Midbrain (tissue), 1 donor: ENCODE data around the gene NDUFS8.

ENCODE experiments used
- DNase-seq: peaks from one replicate; lab custom pipeline; 2025; lab: John Stamatoyannopoulos, UW

Gene NDUFS8

DNA sequence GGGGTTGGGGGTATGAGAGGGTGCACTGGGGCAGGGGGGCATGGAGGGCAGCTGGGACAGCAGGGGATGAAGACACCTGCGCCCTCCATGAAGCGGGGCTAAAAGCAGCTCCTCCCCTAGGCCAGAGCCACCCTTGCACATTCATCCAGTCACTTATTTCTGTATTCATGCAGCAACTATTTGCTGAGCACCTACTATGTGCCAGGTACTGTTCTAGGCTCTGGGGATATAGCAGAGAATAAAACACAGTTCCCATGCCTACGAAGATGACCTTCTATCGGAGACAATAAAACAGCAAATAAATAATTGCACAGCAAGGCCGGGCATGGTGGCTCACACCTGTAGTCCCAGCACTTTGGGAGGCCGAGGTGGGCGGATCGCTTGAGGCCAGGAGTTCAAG, 15.0 kb upstream of the NDUFS8 start:
- DNase-seq, result no peak

DNA sequence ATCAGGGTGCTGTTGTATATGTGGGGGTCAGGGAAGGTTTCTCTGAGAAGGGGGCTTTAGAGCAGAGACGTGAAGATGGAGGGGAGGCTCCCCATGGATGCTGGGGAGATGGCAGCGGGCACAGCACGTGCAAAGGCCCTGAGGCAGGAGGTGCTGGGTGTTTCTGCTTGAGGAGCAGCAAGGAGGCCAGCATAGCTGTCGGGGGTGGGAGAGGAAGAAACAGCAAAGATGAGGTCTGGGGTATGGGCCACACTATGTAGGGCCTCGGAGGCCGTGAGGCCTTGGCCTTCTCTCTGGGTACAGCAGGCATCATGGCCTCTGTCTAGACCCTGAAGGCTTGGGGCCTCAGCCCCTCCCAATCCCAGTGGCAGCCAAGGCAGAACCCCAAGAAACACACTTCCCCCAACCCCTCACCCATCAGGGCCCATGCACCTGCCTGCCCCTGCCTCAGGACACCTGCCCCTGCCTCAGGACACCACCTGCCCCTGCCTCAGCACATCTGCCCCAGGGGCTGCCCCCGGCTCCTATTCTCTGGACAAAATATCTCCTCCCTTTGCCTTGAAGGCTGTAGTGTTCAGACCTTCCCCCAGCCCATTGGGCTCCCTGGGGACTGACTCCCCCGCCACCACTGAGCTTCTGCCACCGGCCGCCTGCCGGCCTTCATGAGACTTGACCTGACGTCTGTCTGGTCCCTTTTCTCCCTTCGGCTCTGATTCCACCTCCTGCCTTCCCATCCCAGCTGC, 14.1 kb upstream of the NDUFS8 start:
- no peak for DNase-seq

DNA sequence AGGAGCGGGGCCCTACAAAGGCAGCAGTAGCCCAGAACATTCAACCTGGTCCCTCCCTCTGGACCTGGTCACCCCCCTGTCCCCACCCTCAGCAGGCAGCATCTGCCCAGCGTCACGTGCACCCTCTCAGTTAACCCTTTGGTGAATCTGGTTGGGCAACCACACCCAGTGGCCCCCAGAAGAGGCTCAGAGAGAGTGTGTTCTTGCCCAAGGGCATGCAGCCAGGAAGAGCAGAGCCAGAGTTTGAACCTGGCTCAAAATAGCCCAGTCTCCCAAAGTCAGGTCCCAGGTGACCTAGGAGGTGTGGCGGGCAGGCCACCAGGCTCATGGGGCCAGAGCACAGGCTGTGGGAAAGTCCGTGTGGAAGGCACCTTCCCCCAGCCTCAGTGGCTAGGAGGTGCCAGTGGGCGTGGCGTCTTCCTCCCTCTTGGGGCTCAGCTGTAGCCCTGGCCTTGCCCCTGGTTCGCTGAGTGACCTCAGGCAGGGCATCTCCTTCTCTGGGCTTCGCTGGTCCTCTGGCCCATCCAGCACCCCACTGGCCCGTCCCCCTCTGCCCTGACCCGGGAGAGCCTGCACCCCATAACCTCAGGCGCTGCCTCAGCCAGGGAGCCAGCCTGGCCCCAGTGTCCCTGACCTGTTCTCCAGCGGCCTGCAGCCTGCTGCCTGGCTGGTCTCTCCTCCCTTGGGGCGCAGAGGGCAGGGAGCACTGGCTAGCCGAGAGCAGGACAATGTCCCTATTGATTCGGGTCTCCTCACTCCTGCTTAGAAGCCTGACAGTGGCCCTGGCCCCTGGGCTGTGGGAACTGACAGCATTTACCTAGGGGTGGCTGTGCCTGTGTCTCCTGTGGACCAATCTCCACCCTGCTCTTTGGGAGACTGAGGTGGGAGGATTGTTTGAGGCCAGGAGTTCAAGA, 13.3 kb upstream of the NDUFS8 start:
- DNase-seq, result no peak

DNA sequence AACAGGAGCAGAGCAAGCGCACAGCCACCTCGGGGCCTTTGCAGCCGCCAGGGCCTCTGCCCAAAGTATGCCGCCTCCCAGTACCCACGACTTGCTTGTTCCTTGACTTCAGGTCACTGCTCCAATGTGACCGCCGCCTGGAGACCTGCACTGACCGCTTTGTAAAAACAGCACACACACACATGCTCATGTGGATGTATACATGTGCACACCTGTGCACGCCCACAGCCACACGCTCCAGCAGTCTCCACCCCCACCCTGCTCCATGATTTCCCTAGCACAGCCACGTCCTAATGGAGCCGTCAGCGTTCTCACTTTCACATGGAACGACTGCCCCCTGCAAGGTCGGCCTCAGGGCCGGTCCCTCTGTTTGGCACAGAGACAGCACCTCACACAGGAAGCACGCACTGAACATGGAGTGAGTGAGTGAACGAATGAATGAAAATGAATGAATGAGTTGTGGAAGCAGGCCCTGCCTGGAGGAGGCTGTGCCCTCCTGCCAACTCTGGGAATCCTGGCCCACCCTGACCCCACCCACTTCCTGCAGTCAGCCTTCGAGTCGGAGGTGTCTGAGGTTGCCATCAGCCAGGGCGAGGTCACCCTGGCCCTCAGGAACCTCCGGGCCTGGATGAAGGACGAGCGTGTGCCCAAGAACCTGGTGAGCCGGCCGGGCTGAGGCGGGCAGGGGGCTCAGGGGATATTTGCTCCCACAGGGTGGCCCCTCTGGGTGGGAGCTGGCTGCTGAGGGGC, 12.3 kb upstream of the NDUFS8 start:
- no peak for DNase-seq

DNA sequence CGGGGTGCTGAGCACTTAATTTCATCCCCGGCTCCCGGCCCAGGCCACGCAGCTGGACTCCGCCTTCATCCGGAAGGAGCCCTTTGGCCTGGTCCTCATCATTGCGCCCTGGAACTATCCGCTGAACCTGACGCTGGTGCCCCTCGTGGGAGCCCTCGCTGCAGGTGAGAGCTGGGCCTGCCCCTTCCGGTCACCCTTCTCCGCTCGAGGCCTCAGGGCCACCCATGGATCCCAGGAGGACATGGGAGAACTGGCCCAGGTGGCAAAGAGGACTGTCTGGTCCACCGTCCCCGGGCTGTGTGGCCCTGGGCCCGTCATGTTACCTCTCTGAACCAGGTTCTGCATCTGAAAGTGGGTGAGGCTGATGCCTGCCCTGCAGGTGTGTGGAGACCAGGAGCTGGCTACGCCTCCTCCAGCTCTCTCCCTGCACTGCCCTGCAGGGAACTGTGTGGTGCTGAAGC, 11.7 kb upstream of the NDUFS8 start:
- no peak for DNase-seq

DNA sequence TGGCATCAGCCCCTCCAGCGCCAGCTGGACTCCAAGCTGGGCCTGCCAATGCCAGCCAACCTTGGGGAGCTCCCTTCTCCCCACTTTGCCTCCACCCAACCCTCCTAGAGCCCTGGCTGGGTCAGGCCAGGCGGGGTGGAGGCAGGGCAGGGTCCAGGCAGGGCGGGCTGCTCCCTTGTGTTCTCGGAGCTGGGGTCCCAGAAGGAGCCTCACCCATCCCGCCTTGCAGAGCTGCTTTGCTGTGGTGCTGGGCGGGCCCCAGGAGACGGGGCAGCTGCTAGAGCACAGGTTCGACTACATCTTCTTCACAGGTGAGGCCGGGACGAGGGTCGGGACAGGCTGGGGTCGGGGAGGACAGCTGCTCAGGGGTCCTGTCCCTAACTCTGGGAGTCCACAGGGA, 11.0 kb upstream of the NDUFS8 start:
- DNase-seq, result no peak

DNA sequence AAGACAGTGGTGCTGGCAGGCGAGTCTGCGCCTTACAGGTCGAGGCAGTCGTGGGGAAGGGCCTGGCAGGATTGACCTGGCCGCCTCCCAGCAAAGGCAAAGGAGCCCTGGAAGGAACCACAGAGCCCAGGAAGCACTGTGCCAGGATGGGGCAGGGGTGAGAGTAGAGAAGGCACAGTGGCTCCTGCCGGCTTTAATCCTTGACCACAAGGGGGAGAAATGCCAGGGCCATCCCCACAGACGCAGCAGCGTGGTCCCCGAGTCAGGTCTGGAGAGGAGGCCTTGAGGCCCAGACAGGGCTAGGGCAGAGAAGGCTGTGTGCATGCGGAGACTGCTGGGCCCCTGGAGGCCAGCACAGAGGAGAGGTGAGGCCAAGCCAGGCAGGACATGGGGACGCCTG, 9.9 kb upstream of the NDUFS8 start:
- DNase-seq, result no peak

DNA sequence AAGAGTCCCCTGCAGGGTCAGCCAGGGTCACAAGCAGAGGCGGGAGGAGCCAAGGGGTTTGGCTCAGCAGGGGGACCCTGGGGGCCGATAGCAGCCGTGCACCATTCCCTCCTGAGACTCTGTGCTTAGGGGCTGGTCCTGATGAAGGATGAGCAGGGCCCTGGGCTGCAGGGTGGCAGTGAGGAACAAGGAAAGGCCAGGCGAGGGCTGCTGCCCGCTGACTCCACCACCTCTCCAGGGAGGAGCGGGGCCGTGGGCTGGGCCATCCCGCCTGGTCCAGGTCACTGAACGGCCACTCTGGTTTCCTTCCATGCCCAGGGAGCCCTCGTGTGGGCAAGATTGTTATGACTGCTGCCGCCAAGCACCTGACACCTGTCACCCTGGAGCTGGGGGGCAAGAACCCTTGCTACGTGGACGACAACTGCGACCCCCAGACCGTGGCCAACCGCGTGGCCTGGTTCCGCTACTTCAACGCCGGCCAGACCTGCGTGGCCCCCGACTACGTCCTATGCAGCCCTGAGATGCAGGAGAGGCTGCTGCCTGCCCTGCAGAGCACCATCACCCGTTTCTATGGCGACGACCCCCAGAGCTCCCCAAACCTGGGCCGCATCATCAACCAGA, 9.2 kb upstream of the NDUFS8 start:
- DNase-seq, result no peak

DNA sequence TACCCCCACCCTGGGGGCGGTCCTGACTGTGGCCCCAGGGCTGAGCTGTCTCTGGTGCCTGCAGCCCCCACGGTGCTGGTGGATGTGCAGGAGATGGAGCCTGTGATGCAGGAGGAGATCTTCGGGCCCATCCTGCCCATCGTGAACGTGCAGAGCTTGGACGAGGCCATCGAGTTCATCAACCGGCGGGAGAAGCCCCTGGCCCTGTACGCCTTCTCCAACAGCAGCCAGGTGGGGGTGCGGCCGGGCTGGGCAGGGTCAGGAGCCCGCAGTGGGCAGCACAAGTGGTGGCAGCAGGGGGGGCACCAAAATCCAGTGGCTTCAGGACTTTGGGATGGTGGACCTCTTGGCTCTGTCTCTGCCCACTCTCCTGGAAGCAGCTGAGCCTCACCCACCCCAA, 8.0 kb upstream of the NDUFS8 start:
- no peak for DNase-seq

DNA sequence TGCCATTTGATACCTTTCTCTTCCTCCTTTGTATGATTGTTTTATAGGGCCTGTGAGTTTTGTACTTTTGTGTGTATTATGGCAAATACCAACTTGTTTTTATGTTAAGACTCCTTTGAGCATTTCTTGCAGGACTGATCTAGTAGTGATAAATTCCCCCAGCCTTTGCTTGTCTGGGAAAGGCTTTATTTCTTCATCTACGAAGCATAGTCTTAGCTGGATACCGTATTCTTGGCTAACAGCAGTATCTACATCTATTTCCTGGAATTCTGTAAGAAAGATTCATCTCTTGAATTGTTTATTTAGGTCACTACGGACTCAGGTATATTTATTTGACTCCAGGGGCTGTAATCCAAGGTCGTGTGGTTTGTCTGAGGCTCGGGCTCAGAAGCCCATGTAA, 6.0 kb upstream of the NDUFS8 start:
- DNase-seq, result no peak

DNA sequence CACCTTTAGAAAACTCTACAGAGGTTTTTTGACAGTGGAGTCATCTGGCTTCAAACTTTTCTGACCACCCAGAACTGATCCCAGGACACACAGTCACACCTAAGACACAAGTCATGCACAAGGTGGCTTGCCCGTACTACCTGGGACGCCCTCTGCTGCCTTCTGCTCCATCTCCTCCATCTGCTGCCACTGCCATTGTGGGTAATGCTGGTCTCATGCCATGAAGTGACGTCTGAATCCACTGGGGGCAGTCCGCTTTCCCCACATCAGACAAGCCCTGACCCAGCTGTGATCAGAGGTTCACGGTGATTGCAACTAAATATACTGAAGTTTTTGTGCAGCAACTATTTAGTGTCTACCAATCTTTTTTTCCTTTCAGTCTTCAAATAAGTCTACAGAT, 5.4 kb upstream of the NDUFS8 start:
- DNase-seq, result no peak

DNA sequence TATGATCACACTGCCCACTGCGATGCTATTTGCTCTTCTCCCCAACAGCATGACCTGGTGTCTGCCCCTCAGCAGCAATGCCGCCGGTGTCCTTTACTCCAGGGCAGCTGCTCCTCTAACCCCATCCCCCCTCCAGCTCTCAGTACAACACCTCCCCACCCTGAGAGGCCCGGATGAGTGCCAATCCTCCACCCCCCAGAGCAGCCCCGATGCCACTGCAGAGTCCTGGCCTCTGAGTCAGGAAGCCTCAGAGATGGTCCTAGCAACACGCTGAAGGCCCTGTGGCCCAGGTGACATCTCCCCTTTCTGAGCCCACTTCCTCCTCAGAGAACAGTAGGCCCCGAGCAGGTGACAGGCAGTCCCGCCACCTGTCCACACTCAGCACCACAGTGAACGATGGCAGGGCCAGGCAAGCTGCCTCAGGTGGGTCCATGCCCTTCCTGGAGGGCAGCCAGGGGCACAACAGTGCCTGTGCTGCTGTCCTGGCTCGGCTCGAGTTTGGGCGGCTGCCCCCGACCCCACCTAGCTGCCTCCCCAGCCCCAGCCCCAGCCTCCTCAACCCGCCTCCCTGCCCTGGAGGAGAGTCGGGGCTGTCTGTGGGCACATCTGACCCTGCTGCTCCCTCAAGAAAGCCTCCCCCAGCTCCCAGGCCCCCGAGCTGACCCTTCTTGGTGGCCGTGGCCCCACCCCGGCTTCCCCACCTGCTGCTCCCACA, 3.9 kb upstream of the NDUFS8 start:
- no peak for DNase-seq

DNA sequence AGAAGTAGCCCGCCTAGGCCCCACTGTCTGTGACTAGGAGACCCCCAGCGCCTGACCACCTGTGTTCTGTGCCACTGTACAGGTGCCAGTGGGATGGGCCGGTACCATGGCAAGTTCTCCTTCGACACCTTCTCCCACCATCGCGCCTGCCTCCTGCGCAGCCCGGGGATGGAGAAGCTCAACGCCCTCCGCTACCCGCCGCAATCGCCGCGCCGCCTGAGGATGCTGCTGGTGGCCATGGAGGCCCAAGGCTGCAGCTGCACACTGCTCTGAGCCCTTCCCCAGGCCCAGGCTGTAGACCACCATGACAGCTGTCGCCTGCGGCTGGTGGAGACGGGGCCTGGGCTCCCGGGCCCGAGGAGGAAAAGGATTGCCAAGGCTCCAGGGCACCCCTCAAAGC, 2.8 kb upstream of the NDUFS8 start:
- DNase-seq, result no peak

DNA sequence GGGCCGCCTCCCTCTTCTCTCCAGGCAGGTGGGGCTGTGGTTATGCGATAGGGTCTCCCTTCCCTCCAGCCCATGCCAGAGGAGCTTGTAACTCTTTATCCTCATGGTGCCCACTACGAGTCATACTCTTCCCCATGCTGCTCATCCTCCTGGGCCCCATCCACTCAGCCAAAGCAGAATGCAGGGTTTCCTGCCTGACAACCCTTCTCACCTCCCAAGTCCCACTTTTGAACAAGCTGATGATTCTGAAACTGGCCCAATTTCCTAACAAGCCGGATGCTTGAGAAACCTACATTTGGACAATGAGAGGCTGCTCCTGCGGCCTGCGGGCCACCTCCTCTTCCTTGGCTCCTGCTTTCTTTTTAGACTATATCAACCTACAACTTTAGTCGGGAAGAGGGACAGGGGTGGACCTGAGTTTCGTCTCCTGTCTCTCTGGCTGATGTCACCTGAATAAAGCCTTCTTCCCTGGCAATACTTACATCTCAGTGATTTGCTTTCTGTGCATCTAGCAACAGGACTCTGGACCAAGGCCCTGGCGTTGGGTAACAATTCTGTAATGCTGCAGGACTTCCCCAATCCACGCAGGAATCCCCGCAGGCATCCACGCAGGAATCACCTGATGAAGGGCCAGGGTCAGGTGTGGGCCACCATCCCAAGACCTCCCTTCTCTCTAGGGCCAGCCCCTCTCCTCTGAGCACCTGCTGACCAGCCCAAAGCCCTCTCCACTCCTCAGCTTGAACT, 1.5 kb upstream of the NDUFS8 start:
- no peak for DNase-seq

DNA sequence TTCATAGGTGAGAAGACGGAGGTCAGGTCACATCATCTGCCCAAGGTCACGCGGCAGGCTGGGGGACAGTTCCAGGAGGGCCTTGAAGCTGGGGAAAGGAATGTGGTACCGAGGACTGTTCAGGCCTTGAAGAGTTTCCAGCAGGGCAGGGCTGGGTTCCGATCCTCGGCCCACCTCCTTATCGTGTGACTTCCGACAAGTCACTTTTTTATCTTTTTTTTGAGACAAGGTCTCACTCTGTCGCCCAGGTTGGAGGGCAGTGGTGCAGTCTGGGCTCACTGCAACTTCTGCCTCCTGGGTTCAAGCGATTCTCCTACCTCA, 623 bp downstream of the NDUFS8 start:
- DNase-seq, result no peak

DNA sequence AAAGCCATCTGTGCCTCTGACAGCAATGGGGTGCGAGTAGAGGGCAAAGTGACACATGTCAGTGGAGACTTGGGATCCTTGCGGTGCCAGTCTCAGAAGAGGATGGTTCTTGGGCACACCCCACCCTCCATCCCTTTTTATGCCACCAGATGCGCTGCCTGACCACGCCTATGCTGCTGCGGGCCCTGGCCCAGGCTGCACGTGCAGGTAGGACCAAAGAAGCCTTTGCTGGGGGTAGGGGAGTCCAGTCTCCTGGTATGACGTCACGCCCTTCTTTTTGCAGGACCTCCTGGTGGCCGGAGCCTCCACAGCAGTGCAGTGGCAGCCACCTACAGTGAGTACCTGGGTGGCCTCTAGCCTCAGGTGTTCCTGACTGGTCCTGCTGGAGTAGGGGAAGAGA, 1.5 kb downstream of the NDUFS8 start:
- DNase-seq, result no peak

DNA sequence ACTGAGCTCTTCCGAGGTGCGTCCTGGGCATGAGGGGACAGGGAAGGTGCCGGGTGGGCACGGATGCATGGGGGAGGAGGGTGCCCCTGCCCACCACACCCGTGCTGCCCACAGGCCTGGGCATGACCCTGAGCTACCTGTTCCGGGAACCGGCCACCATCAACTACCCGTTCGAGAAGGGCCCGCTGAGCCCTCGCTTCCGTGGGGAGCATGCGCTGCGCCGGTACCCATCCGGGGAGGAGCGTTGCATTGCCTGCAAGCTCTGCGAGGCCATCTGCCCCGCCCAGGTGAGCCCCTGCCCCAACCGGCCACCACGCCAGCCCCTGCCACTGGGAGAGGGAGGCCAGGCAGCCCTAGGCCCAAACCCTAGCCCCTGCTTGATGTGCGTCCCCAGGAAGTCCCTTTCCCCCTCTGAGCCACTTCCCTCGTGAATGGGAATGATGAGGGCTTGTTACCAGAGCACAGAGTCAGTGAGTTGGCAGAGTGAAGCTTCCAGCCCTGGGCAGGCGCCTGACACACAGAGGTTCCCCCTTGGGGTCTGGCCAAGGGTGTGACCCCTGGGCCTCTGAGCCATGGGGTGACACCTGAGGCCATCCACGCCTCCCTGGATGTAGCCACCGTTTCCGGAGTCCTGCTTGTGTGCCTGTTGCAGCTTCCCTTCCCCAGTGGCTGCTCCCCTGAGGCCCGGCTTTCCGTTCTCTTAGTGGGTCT, 2.7 kb downstream of the NDUFS8 start:
- no peak for DNase-seq

DNA sequence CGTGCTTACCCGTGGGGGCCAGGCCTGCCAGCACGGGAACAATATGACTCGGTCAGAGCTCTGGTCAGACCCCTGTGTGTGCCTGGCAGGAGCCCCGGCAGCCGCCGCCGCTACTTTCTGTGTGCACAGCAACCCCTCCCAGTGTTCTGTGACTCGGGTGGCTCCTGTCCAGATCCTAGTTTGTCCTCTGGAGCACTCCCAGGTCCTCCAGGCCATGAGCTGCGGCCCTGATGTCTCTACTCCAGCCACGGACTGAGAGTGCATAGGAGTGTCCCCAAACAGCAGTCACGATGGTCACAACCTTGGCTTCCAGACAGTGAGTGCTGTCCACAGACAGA, 3.2 kb downstream of the NDUFS8 start:
- DNase-seq, result no peak

DNA sequence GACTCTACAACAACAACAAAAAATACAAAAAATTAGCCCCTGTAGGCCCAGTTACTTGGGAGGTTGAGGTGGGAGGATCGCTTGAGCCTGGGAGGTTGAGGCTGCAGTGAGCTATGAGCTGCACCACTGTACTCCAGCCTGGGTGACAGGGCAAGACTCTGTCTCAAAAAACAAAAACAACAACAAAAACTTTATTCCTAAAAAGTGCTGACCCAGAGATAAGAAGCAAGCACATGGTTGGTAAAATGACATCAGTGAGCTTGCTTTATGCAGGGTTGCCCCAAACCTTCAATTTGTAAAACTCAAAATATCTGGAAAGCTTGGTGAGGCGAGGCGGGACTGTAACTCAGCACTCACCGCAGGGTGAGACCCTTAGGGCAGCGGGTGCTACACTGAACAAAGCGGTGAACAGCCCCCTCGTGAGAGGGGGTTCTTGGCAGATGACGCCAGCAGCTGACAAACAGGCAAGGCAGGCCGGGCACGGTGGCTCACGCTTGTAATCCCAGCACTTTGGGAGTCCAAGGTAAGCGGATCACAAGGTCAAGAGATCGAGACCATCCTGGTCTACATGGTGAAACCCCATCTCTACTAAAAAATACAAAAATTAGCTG, 4.9 kb downstream of the NDUFS8 start:
- no peak for DNase-seq

DNA sequence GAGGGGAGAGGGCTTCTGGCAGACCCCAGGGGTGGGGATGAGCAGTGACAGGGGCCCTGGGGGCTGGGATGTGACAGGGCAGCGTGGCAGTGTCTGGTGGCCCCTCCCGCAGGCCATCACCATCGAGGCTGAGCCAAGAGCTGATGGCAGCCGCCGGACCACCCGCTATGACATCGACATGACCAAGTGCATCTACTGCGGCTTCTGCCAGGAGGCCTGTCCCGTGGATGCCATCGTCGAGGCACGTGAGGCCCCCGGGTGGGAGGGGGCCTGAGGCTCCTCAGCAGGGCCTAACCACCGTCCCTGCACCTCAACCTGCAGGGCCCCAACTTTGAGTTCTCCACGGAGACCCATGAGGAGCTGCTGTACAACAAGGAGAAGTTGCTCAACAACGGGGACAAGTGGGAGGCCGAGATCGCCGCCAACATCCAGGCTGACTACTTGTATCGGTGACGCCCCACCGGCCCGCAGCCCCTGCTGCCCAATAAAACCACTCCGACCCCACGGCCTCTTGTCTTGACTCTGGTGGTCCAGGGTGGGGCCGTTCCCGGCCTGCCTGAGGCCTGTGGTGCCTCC, 5.7 kb downstream of the NDUFS8 start:
- DNase-seq, result no peak
